ENCODE measurements around the gene JUP.

DNA sequence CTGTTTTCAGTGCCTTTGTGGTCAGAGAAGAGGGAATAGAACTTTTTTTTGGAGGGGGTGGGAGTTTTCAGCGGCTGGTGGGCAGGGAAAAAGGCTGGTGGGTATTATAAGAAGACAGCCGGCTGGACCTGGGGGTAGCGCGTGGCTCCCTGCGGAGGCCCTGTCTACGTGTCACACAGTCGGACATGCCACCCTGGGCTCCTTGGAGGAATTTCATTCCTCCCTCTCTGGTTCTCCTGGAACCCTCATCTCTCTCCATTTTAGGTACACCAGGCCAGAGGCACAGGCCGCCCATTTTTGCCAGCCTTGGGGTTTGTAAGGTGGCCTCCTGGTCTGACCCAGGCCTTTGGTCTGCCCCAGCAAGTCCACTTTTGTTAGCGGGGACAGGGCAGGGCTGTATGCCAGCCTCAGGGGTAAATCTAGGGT is 27.2 kb upstream of the JUP start:
- TF ChIP-seq POLR2A (IDR thresholded peaks at IDR 0.05), result no peak
- TF ChIP-seq, protein P1, sequence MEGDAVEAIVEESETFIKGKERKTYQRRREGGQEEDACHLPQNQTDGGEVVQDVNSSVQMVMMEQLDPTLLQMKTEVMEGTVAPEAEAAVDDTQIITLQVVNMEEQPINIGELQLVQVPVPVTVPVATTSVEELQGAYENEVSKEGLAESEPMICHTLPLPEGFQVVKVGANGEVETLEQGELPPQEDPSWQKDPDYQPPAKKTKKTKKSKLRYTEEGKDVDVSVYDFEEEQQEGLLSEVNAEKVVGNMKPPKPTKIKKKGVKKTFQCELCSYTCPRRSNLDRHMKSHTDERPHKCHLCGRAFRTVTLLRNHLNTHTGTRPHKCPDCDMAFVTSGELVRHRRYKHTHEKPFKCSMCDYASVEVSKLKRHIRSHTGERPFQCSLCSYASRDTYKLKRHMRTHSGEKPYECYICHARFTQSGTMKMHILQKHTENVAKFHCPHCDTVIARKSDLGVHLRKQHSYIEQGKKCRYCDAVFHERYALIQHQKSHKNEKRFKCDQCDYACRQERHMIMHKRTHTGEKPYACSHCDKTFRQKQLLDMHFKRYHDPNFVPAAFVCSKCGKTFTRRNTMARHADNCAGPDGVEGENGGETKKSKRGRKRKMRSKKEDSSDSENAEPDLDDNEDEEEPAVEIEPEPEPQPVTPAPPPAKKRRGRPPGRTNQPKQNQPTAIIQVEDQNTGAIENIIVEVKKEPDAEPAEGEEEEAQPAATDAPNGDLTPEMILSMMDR (IDR thresholded peaks at IDR 0.05), result no peak
